HK-2 (cell line): ENCODE data around the gene PPP2R5A.
"Not testable (repeated sequence)": the region's sequence is repeated elsewhere in the genome, so short reads cannot be mapped to it uniquely, and the experiment has no call there.

ENCODE experiments used
- DNase-seq: peaks from one replicate; pipeline ENCODE4 v3.0.0-alpha.2; 2018; ENCODE audit not compliant: unreplicated experiment

The PPP2R5A gene

DNA sequence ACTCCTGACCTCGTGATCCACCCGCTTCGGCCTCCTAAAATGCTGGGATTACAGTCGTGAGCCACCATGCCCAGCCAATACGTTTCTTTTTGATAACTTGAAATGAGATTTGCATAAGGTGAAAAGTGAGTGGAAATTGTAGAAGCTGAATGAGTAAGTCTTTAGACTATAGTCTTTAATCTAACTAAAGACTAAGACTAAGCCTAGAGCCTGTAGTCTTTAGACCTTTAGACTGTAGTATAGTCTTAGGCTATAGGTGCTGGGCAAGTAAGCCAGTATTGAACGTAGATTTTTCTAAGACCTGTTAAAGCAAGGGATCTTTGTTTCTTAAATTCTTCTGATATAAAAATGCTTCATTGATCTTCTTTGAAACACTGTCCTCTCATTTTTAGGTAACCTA, 12.1 kb downstream of the PPP2R5A start:
- no peak for DNase-seq

- no peak for DNase-seq
These were observed 16.4 kb downstream of the PPP2R5A start for GRCh38 chr1:212301580-212301979.

- no peak for DNase-seq
These were observed 17.7 kb downstream of the PPP2R5A start for GRCh38 chr1:212302745-212303383.

- no peak for DNase-seq
These were observed 20.1 kb downstream of the PPP2R5A start for GRCh38 chr1:212305342-212305741.

- not testable (repeated sequence) for DNase-seq
These were observed 20.8 kb downstream of the PPP2R5A start for GRCh38 chr1:212305984-212306452.

DNA sequence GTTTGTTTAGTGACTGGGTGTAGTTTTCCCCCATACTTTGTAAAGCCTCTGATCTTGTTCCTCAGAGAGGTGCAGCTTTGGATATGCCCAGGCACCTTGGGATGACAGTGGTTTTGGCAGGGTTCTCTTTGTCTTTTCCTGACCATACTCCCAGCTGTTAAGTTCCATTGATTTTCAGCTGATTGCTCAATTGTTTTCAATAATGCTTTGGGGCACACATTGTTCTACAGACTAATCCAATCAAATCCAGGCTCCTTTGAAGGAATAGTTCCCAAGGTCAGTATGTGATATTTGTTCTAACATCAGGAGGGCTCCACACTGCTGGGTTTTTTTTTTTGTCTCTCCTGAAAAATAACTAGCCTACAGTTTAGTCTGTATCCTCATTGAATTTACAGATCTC, 24.8 kb downstream of the PPP2R5A start:
- DNase-seq: no peak

- no peak for DNase-seq
These were observed 25.2 kb downstream of the PPP2R5A start for GRCh38 chr1:212310383-212310782.

GRCh38 chr1:212311836-212312497, 26.8 kb downstream of the PPP2R5A start:
- no peak for DNase-seq

- no peak for DNase-seq
These were observed 28.4 kb downstream of the PPP2R5A start for GRCh38 chr1:212313616-212314015.

DNA sequence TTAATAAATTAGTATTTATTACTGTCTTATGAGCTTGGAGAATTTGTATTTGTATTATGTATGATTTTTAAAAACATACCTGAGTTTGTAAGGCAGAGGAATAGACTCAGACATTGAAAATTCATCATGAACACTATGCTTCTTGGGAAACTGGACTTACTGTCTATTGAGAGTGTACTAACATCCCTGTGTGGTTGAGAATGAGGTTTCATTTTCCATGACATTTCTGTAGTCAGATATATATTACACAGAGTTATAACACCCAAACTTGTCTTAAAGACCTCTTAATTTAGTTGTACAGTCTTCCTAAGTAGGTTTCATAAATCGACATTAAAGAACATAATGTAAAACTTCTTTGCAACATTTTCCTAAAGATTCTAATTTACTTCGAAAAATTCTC, 30.0 kb downstream of the PPP2R5A start:
- no peak for DNase-seq

GRCh38 chr1:212315907-212316306, 30.7 kb downstream of the PPP2R5A start:
- DNase-seq: no peak

DNA sequence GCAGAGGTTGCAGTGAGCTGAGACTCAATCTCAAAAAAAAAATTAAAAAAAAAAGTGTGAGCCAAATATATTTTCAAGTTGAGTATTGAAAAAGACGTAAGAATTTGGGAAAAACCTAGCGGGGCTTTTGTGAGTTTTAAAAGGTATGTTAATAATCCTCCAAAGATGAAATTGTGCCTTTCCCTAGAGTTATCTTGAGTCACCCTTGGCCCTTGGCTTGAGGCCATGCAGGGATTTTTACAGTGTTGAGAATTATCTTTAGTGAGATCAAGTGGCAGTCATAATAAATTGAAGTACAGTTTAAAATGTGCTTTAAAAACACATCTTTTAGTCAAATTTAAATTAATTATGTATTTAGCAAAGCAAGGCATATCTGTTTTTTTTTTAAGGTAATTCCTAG, 32.7 kb downstream of the PPP2R5A start:
- no peak for DNase-seq

GRCh38 chr1:212321031-212321430, 35.8 kb downstream of the PPP2R5A start:
- not testable (repeated sequence) for DNase-seq

DNA sequence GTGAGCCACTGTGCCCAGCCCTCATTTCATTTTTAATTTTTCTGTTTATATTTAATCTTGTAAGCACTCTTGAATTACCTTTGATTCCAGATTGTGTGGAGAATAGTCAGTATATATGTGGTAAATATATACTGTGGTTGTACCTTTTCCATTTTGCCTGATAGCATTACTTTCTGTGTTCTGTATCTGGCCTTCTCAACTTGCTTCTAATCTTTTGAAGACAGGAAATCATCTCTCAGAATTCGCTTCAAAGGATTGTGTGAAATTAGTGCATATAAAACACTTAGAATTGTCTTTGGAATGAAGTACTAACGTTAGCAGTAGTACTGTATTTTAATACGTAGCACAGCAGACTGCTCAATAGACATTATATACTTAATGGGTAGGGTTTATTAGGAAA, 37.9 kb downstream of the PPP2R5A start:
- DNase-seq: no peak

GRCh38 chr1:212326541-212326940, 41.3 kb downstream of the PPP2R5A start:
- DNase-seq: no peak

GRCh38 chr1:212328248-212328647, 43.0 kb downstream of the PPP2R5A start:
- DNase-seq: no peak

GRCh38 chr1:212329105-212329504, 43.9 kb downstream of the PPP2R5A start:
- DNase-seq: no peak

GRCh38 chr1:212341090-212341489, 55.9 kb downstream of the PPP2R5A start:
- no peak for DNase-seq

- no peak for DNase-seq
These were observed 59.7 kb downstream of the PPP2R5A start for GRCh38 chr1:212344905-212345304.

DNA sequence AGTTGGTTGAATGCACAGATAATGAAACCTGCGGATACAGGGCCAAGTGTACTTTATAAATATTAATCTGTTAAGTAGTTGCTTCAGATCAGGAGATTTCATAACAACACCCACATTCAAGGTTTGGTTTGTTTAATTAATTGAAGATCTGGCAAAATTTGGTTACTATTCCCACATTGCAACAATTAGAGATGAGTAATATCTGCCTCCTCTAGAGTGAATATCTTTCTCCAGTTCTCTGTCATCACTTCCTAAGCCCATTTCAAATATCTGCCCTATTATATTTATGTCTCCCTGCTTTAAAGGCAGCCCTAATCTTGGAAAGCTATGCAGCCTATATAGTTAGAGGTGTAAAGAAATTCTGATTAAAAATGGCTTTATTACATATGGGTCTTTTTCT, 61.4 kb downstream of the PPP2R5A start:
- no peak for DNase-seq

DNA sequence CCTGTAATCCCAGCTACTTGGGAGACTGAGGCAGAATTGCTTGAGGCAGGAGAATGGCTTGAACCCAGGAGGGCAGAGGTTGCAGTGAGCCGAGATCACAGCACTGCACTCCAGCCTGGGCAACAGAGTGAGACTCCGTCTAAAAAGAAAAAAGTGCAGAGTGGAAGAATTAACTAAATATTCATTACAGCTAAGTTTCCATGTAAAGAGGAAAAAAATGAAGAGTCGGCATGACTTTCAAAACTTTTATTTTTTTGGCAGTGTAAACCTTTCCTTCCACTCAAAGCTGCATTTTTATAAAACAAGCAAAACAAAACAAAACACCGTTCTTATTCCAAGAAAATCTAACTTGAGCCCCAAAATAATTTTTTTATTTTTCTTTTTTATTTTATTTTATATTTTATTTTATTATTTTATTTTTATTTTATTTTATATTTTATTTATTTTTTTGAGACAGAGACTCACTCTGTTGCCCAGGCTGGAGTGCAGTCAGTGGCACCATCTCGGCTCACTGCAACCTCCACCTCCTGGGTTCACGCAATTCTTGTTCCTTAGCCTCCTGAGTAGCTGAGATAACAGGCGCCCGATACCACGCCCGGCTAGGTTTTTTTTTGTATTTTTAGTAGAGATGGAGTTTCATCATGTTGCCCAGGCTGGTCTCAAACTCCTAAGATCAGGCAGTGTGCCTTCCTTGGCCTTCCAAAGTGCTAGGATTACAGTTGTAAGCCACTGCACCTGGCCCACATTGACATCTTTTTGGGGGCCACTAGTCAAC, 66.6 kb downstream of the PPP2R5A start:
- DNase-seq: no peak

GRCh38 chr1:212353181-212353580, 68.0 kb downstream of the PPP2R5A start:
- no peak for DNase-seq

GRCh38 chr1:212354464-212354863, 69.3 kb downstream of the PPP2R5A start:
- DNase-seq: no peak
